GM23338 (cell line): ENCODE results near the gene TTLL13. TPM values are rescaled to one million over a fixed set of nuclear protein-coding genes. Genes with fewer than 3 reads are reported as not detected.

ENCODE experiments used
- ATAC-seq: fragments of 200-7000 bp; cut with Tn5 transposase; 3 replicates; pipeline ENCODE4 v1.9.1; 2020
- DNase-seq: peaks from one replicate; pipeline ENCODE4 v3.0.0-alpha.2; 2015; ENCODE audit warnings: low spot score
- H2AFZ ChIP-seq: fragments of 200-600 bp; sonication (generic); 2 replicates; pipeline ENCODE4 v1.8.0; 2016; ENCODE audit warnings: antibody characterized with exemption, mild to moderate bottlenecking, moderate library complexity
- H3F3A ChIP-seq: fragments of 200-600 bp; sonication (generic); replicated peaks from 2 replicates; pipeline ENCODE4 v1.8.0; 2017; ENCODE audit warnings: antibody characterized with exemption, mixed run types, low read depth
- H3K27ac ChIP-seq: fragments of 200-600 bp; sonication (generic); 2 replicates; pipeline ENCODE4 v1.6.1; 2016; ENCODE audit warnings: low read depth
- H3K27me3 ChIP-seq: fragments of 200-600 bp; sonication (generic); 2 replicates; pipeline ENCODE4 v1.8.0; 2016; ENCODE audit warnings: mild to moderate bottlenecking, mixed run types, moderate library complexity; ENCODE audit not compliant: insufficient read depth
- H3K36me3 ChIP-seq: fragments of 200-600 bp; sonication (generic); 2 replicates; pipeline ENCODE4 v1.8.0; 2016; ENCODE audit warnings: mild to moderate bottlenecking; ENCODE audit not compliant: insufficient read depth
- H3K4me1 ChIP-seq: fragments of 200-600 bp; sonication (generic); 2 replicates; pipeline ENCODE4 v1.8.0; 2016; ENCODE audit warnings: mild to moderate bottlenecking, moderate library complexity; ENCODE audit not compliant: insufficient read depth
- H3K4me2 ChIP-seq: fragments of 200-600 bp; sonication (generic); 2 replicates; pipeline ENCODE4 v1.7.1; 2017; ENCODE audit warnings: mixed run types
- H3K4me3 ChIP-seq: fragments of 200-600 bp; sonication (generic); 2 replicates; pipeline ENCODE4 v1.6.1; 2016; ENCODE audit warnings: mixed run types
- H3K79me2 ChIP-seq: fragments of 200-600 bp; sonication (generic); replicated peaks from 2 replicates; pipeline ENCODE4 v1.8.0; 2017; ENCODE audit warnings: mild to moderate bottlenecking; ENCODE audit not compliant: insufficient read depth
- H3K9me2 ChIP-seq: fragments of 200-600 bp; sonication (generic); 2 replicates; pipeline ENCODE4 v1.8.0; 2017; ENCODE audit not compliant: insufficient read depth
- H4K20me1 ChIP-seq: fragments of 200-600 bp; sonication (generic); replicated peaks from 2 replicates; pipeline ENCODE4 v1.8.0; 2017; ENCODE audit warnings: mild to moderate bottlenecking; ENCODE audit not compliant: insufficient read depth
- H3K27ac Mint-ChIP-seq: 2 replicates; pipeline ENCODE4 v1.8.0; 2020; ENCODE audit warnings: inconsistent platforms, mild to moderate bottlenecking, moderate library complexity, mixed read lengths
- H3K27me3 Mint-ChIP-seq: 3 replicates; pipeline ENCODE4 v1.8.0; 2022; ENCODE audit warnings: low read depth, mild to moderate bottlenecking, moderate library complexity, mixed read lengths, inconsistent platforms; ENCODE audit not compliant: insufficient read depth, poor library complexity
- H3K36me3 Mint-ChIP-seq: 3 replicates; pipeline ENCODE4 v1.8.0; 2021; ENCODE audit warnings: low read depth, mild to moderate bottlenecking, inconsistent platforms, moderate library complexity, mixed read lengths
- H3K4me1 Mint-ChIP-seq: 3 replicates; pipeline ENCODE4 v1.8.0; 2020; ENCODE audit warnings: mild to moderate bottlenecking, inconsistent platforms, mixed read lengths
- H3K4me3 Mint-ChIP-seq: 3 replicates; pipeline ENCODE4 v1.8.0; 2021; ENCODE audit warnings: moderate library complexity, mild to moderate bottlenecking, inconsistent platforms, mixed read lengths
- H3K9me3 Mint-ChIP-seq: 3 replicates; pipeline ENCODE4 v1.8.0; 2020; ENCODE audit warnings: moderate library complexity, mild to moderate bottlenecking, inconsistent platforms, mixed read lengths
- CTCF ChIP-seq, 2 experiments: fragments of 200-600 bp in 1 of 2; sonication (generic) in 1 of 2; conservative IDR thresholded peaks; 2 replicates each; pipeline versions ENCODE4 v1.5.1 to v1.6.1; 2016 to 2017; ENCODE audit warnings: antibody characterized with exemption in 2 of 2, low read depth in 2 of 2, mild to moderate bottlenecking in 2 of 2, moderate library complexity in 1 of 2
- ETS1 ChIP-seq: IDR thresholded peaks from 2 replicates; pipeline ENCODE4 v1.6.1; 2016; ENCODE audit warnings: antibody characterized with exemption
- EZH2 ChIP-seq: fragments of 200-600 bp; sonication (generic); IDR thresholded peaks from one replicate; pipeline ENCODE4 v1.8.0; 2017; ENCODE audit warnings: antibody characterized with exemption, mild to moderate bottlenecking, low read depth; ENCODE audit not compliant: unreplicated experiment
- NANOG ChIP-seq: IDR thresholded peaks from 2 replicates; pipeline ENCODE4 v1.6.1; 2016; ENCODE audit warnings: antibody characterized with exemption, borderline replicate concordance
- POLR2AphosphoS5 ChIP-seq: IDR thresholded peaks from 2 replicates; pipeline ENCODE4 v1.6.1; 2016; ENCODE audit warnings: antibody characterized with exemption, low read depth
- ZNF114 ChIP-seq: fragments of 250-450 bp; sonication (Bioruptor Pico); IDR thresholded peaks from 2 replicates; pipeline ENCODE4 v1.5.0; 2020; ENCODE audit warnings: mild to moderate bottlenecking, moderate library complexity
- ZNF331 ChIP-seq: fragments of 250-450 bp; sonication (Bioruptor Pico); IDR thresholded peaks from 2 replicates; pipeline ENCODE4 v1.5.0; 2020; ENCODE audit warnings: low read depth, mild to moderate bottlenecking, moderate library complexity
- polyA plus RNA-seq: library from polyadenylated mRNA; unstranded; fragments of >200 nt; fragmentation: Nextera tagmentation; extraction: Ambion mirVana; gene quantifications from 2 replicates; pipeline ENCODE4 v1.2.1, GENCODE V29; 2016
- total RNA-seq: library from RNA; depleted of rRNA; stranded (reverse); fragments of >200 nt; shearing (Covaris generic); gene quantifications from 2 replicates; pipeline ENCODE4 v1.2.3, GENCODE V29; 2014

The TTLL13 gene
- total and polyA plus RNA-seq, 2 experiments from 2014 or later = not detected

- Histone ChIP-seq H2AFZ (no peak overlapping the region), H3K79me2 (peaks cover 33% of the 10 kb centered on the region), H3F3A (no peaks in the 10 kb centered on the region), H3K27ac (no peak overlapping the region), H3K27me3 (no peaks in the 10 kb centered on the region), H3K36me3 (0 out of 2 replicates have a peak, but pooled peaks cover 2% of the 10 kb centered on the region), H3K9me2 (no peaks in the 10 kb centered on the region), H3K4me2 (no peak overlapping the region), H4K20me1 (peaks cover 13% of the 10 kb centered on the region), H3K4me1 (no peaks in the 10 kb centered on the region), H3K4me3 (no peak overlapping the region)
- no peak for DNase-seq
- Mint-ChIP-seq H3K27ac (peak overlapping the region; percentile 83; the same call in 1 of the 2 replicates), H3K9me3 (no peaks in the 10 kb centered on the region), H3K4me3 (no peak overlapping the region), H3K4me1 (peaks cover 16% of the 10 kb centered on the region), H3K27me3 (peaks cover 13% of the 10 kb centered on the region), H3K36me3 (peaks cover 3% of the 10 kb centered on the region; the same call in 2 of the 3 replicates)
- no peak for ATAC-seq
- no peak for TF ChIP-seq CTCF (conservative IDR thresholded peaks at IDR 0.05; ENCODE audit: low read depth in 2 of 2)
- TF ChIP-seq EZH2 = no peak
- TF ChIP-seq ZNF114 (CRISPR knock-in tag) = no peak
- no peak for TF ChIP-seq ZNF331 (CRISPR knock-in tag)
- no peak for TF ChIP-seq POLR2AphosphoS5
These were observed 36.9 kb upstream of the TTLL13 start for GRCh38 chr15:90212221-90213098.

GRCh38 chr15:90213122-90213817, 36.1 kb upstream of the TTLL13 start:
- Histone ChIP-seq H3K4me1 (no peaks in the 10 kb centered on the region), H3K4me3 (no peak overlapping the region), H3K79me2 (peaks cover 31% of the 10 kb centered on the region), H3K4me2 (no peak overlapping the region), H4K20me1 (peaks cover 13% of the 10 kb centered on the region), H3K9me2 (no peaks in the 10 kb centered on the region), H2AFZ (no peak overlapping the region), H3F3A (no peaks in the 10 kb centered on the region), H3K36me3 (0 out of 2 replicates have a peak, but pooled peaks cover 3% of the 10 kb centered on the region), H3K27ac (peak overlapping the region; percentile 78), H3K27me3 (no peaks in the 10 kb centered on the region)
- peaks cover 6% of the 10 kb centered on the region; the same call in 2 of the 3 replicates for H3K36me3 Mint-ChIP-seq
- DNase-seq (no peak), ATAC-seq (peak; percentile 30)
- no peak overlapping the region for H3K4me3 Mint-ChIP-seq
- H3K9me3 Mint-ChIP-seq = no peaks in the 10 kb centered on the region
- TF ChIP-seq NANOG (no peak), POLR2AphosphoS5 (no peak), ETS1 (no peak)
- peaks cover 13% of the 10 kb centered on the region for H3K27me3 Mint-ChIP-seq
- H3K27ac Mint-ChIP-seq = peak overlapping the region; percentile 52; the same call in 1 of the 2 replicates
- H3K4me1 Mint-ChIP-seq = peaks cover 16% of the 10 kb centered on the region
